ENCODE data around the gene ALOXE3.

The ALOXE3 gene

DNA sequence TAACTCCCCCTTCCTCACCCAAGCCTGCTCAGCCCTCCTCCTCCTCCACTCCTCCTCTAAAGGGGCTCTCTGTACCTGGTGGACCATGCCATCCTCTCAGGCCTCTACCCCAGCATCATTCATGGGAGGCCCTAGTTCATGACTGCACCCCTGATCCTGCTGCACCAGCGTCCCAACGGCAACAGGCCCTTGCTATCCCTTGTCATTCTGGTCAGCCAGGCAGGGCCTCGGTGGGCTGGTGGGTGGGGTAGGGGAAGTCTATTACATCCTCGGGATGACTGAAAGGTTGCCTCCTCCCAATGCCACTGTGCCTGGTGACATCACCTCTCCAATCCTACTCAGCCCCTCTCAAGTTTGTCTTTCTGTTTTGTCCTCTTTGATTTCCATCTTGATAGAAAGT lies 50.5 kb downstream of the ALOXE3 start:
- no peak for TF ChIP-seq SIN3A (IDR thresholded peaks at IDR 0.05; ENCODE audit: borderline replicate concordance, insufficient read depth, low read length)

DNA sequence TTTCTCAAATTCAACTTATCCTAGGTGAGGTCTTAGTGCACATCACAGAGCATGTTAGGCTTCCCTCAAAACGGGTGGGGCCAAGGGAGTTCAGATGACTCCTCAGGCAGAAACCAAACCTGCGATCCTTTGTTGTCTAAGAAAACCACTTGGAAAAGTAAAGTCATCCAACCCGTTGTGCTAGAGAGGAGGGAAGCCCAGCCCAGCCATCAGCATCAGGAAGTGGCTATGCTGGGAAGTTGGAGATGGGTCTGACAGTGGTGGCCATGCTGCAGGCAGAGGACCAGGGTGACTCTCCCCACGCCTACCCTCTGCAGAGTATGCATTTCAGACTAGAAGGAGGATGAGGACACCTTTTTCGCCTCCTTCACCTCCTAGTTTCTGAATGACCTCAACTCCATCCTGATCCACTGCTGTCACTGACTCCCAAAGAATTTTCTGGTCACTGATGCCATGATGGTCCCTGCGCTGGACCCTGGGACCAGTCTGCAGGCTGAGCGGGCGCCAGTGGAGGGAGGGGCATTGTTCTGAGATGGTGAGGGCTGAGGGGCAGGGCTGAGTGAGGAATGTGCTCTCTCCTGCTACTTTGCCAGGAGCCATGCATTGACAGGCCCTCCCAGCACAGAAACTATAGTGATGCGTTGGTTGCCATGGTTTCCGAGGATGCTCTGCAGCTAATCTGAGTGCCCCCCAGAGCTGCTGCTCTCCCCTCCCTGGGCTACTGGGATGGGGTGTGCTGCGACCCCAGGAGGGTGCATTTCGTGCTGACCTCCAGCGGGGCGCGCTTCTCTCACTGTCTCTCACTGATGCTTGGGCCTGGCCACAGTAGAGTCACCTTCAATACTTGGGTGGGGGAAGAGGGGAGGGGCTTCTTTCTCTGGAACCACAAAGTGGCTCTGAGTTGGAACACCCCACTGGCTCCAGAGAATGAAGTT lies 51.2 kb downstream of the ALOXE3 start:
- no peak for TF ChIP-seq POLR2AphosphoS5 (IDR thresholded peaks at IDR 0.05; ENCODE audit: low read depth, low read length)
- TF ChIP-seq TAF1 (IDR thresholded peaks at IDR 0.05; ENCODE audit: borderline replicate concordance, insufficient read depth, low read length) = no peak
- TF ChIP-seq SIN3A (IDR thresholded peaks at IDR 0.05; ENCODE audit: borderline replicate concordance, insufficient read depth, low read length) = no peak
- TF ChIP-seq, protein P1, sequence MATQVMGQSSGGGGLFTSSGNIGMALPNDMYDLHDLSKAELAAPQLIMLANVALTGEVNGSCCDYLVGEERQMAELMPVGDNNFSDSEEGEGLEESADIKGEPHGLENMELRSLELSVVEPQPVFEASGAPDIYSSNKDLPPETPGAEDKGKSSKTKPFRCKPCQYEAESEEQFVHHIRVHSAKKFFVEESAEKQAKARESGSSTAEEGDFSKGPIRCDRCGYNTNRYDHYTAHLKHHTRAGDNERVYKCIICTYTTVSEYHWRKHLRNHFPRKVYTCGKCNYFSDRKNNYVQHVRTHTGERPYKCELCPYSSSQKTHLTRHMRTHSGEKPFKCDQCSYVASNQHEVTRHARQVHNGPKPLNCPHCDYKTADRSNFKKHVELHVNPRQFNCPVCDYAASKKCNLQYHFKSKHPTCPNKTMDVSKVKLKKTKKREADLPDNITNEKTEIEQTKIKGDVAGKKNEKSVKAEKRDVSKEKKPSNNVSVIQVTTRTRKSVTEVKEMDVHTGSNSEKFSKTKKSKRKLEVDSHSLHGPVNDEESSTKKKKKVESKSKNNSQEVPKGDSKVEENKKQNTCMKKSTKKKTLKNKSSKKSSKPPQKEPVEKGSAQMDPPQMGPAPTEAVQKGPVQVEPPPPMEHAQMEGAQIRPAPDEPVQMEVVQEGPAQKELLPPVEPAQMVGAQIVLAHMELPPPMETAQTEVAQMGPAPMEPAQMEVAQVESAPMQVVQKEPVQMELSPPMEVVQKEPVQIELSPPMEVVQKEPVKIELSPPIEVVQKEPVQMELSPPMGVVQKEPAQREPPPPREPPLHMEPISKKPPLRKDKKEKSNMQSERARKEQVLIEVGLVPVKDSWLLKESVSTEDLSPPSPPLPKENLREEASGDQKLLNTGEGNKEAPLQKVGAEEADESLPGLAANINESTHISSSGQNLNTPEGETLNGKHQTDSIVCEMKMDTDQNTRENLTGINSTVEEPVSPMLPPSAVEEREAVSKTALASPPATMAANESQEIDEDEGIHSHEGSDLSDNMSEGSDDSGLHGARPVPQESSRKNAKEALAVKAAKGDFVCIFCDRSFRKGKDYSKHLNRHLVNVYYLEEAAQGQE (IDR thresholded peaks at IDR 0.05; ENCODE audit: insufficient read depth in 1 of 2, low read depth in 2 of 2, low read length in 2 of 2) = no peak
- no peak for TF ChIP-seq FOXP2 (optimal IDR thresholded peaks at IDR 0.05; ENCODE audit: borderline replicate concordance, extremely low read depth, extremely low read length, insufficient read depth)

DNA sequence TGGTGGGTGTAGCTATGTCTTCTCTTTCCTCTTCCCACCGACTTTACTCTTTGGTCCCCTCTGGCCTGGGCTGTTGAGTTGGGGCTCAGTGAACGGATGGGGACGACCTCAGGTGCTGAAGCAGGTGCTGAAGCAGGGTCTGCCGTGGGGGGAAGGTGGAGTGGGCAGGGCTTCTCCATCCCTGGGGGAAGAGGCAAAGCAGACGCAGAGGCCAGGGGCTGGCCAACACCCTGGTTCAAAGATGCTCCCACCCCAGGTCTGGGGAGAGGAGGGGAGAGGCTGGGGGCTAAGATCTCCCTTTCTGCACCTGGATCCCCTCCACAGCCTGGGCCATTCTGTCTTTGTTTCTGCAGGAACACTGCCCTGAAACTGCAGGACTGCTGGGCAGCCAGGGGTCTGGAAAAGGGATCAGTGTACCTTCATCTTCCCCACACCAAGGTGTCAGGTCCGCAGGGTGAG lies 53.7 kb downstream of the ALOXE3 start:
- TF ChIP-seq, protein P1 (IDR thresholded peaks at IDR 0.05; ENCODE audit: insufficient read depth in 1 of 2, low read depth in 2 of 2, low read length in 2 of 2) = no peak
- TF ChIP-seq TAF1 (IDR thresholded peaks at IDR 0.05; ENCODE audit: borderline replicate concordance, insufficient read depth, low read length) (no peak), SIN3A (IDR thresholded peaks at IDR 0.05; ENCODE audit: borderline replicate concordance, insufficient read depth, low read length) (no peak), FOXP2 (optimal IDR thresholded peaks at IDR 0.05; ENCODE audit: borderline replicate concordance, extremely low read depth, extremely low read length, insufficient read depth) (no peak), POLR2AphosphoS5 (IDR thresholded peaks at IDR 0.05; ENCODE audit: low read depth, low read length) (no peak)

DNA sequence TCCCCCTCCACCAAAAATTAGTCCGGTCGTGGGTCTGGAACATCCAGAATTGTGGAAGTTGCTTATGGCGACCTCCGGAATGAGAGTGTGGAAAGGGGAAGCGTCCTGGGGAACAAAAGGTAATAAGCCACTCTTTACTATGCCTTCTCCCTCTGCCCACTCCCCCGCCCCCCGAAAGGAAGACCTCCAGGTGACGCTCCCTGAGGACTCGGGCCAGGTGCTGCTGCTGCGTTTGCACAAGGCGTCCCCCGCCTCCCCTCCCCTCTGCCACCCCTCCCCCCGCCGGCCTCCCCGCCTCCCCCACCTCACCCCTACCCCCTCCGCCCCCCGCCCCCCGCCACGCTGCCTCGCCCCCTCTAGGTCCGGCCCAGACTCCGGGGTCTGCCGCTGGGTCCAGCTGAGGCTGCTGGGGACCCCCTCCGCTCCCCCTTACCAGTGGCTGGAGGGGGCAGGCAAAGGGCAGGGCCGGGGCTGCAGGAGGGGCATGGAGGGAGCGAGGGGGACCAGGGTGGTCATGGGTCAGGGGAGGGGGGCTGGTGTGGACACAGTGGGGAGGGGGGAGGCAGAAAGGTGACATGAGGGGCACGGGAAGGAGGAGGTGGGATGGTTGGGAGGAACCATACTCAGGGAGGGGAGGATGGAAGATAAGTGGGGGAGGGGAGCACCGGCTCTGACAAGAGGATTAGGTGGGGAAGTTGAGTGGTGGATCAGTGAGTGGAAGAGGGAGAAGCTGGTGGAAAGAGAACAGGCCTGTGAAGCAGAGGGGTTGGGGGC lies 54.4 kb downstream of the ALOXE3 start:
- no peak for TF ChIP-seq TAF1 (IDR thresholded peaks at IDR 0.05; ENCODE audit: borderline replicate concordance, insufficient read depth, low read length)
- no peak for TF ChIP-seq SIN3A (IDR thresholded peaks at IDR 0.05; ENCODE audit: borderline replicate concordance, insufficient read depth, low read length)
- no peak for TF ChIP-seq POLR2AphosphoS5 (IDR thresholded peaks at IDR 0.05; ENCODE audit: low read depth, low read length)
- no peak for TF ChIP-seq FOXP2 (optimal IDR thresholded peaks at IDR 0.05; ENCODE audit: borderline replicate concordance, extremely low read depth, extremely low read length, insufficient read depth)
- TF ChIP-seq, protein P1 (IDR thresholded peaks at IDR 0.05; ENCODE audit: insufficient read depth in 1 of 2, low read depth in 2 of 2, low read length in 2 of 2) = no peak

DNA sequence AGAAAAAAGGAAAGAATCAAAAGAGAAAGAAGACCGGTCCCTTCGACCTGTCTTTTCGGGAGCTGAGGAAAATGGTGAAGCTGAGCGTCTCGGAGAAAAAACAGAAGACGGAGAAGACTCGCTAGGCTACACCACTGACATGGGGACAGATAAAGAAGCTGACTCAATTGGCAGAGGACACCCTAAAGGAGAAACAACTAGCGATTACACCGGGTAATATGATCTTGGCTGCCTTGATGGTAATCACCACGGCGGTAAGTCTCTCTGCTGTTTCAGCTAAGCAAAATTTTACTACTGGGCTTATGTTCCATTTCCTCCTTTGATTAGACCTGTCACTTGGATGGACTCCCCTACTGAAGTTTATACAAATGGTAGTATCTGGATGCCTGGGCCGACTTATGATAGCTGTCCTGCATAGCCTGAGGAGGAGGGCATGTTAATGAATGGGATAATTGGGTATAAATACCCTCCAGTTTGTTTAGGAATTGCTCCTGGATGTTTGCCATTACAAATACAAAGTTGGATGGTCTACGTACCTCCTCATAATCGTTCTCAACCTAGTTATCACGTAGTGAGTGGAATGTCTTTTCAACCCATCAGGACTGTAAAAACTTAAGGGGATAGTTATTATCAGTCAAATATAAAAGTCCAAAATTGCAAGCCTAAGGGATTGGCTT lies 55.4 kb downstream of the ALOXE3 start:
- TF ChIP-seq FOXP2 (optimal IDR thresholded peaks at IDR 0.05; ENCODE audit: borderline replicate concordance, extremely low read depth, extremely low read length, insufficient read depth) (no peak), SIN3A (IDR thresholded peaks at IDR 0.05; ENCODE audit: borderline replicate concordance, insufficient read depth, low read length) (no peak), TAF1 (IDR thresholded peaks at IDR 0.05; ENCODE audit: borderline replicate concordance, insufficient read depth, low read length) (no peak), POLR2AphosphoS5 (IDR thresholded peaks at IDR 0.05; ENCODE audit: low read depth, low read length) (no peak)
- TF ChIP-seq, protein P1 (IDR thresholded peaks at IDR 0.05; ENCODE audit: insufficient read depth in 1 of 2, low read depth in 2 of 2, low read length in 2 of 2) = no peak

All from PFSK-1 (cell line).